Left ventricle myocardium inferior (tissue), 1 donor: ENCODE measurements around the gene DCHS1. TPM values are rescaled to one million over a fixed set of nuclear protein-coding genes. Genes with fewer than 3 reads are reported as not detected.

Experiments
- DNase-seq: peaks from one replicate; pipeline ENCODE4 v3.0.0-alpha.2; 2020
- H3K27ac ChIP-seq: fragments of 200-600 bp; replicated peaks from 2 replicates; pipeline ENCODE4 v1.8.0; 2021
- H3K27me3 ChIP-seq: fragments of 200-600 bp; 2 replicates; pipeline ENCODE4 v1.8.0; 2021; ENCODE audit warnings: low read depth
- H3K36me3 ChIP-seq: fragments of 200-600 bp; 2 replicates; pipeline ENCODE4 v1.8.0; 2021
- H3K4me1 ChIP-seq: fragments of 200-600 bp; 2 replicates; pipeline ENCODE4 v1.8.0; 2021
- H3K4me3 ChIP-seq: fragments of 200-600 bp; 2 replicates; pipeline ENCODE4 v1.8.0; 2021; ENCODE audit warnings: mild to moderate bottlenecking, moderate library complexity
- H3K9me3 ChIP-seq: fragments of 200-600 bp; replicated peaks from 2 replicates; pipeline ENCODE4 v1.8.0; 2021
- CTCF ChIP-seq: fragments of 200-600 bp; IDR thresholded peaks from 2 replicates; pipeline ENCODE4 v1.8.0; 2021; ENCODE audit warnings: antibody characterized with exemption, mild to moderate bottlenecking, borderline replicate concordance
- intact Hi-C: fragments of 100-400 bp; cut with micrococcal nuclease; formaldehyde crosslinking; loops from one replicate; pipeline ENCODE4 v1.11.0; 2022
- total RNA-seq: library from RNA; stranded (reverse); fragmentation: NEBNext Ultra II Directional; extraction: Animal tissue kit (Norgen Biotek cat#: 25700); gene quantifications from one replicate; pipeline ENCODE4 v1.2.1, GENCODE V29; 2021
- donor health status: DM: no; HTN: yes; CAD: no; lungs with severe emphysema.

The DCHS1 gene
- total RNA-seq, 1 donor from 2014 or later = 9.5 TPM

- intact Hi-C loops = no loop called here
- no peaks in the 10 kb centered on the region for H3K9me3 ChIP-seq
- DNase-seq = no peak
- no peaks in the 10 kb centered on the region for H3K36me3 ChIP-seq
- no peak for TF ChIP-seq CTCF
- no peak overlapping the region for H3K4me3 ChIP-seq
- H3K4me1 ChIP-seq = peaks cover 38% of the 10 kb centered on the region
- no peaks in the 10 kb centered on the region for H3K27me3 ChIP-seq
- no peak overlapping the region for H3K27ac ChIP-seq
These were observed 3.0 kb upstream of the DCHS1 start for GRCh38 chr11:6658647-6659046.

DNA sequence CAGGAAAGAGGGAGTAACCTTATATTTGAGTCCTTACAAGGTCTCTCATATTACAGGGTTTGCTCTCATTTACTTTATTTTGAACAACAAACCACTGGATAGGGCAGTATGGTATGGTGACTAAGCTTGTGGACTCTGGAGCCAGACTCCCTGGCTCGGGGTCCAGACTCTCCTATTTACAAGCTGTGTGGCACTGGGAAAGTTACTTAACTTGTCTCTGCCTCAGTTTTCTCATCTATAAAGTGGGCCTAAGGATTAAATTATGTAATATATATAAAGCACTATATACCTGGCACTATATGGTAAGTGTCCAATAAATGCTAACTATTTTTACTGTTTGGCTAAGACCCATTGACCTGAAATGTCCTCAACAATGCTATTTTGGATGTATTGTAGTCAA is 1.7 kb upstream of the DCHS1 start:
- Histone ChIP-seq H3K27ac (no peak overlapping the region), H3K9me3 (no peaks in the 10 kb centered on the region), H3K4me1 (peaks cover 42% of the 10 kb centered on the region), H3K4me3 (no peak overlapping the region), H3K27me3 (no peaks in the 10 kb centered on the region), H3K36me3 (no peaks in the 10 kb centered on the region)
- TF ChIP-seq CTCF = no peak
- no peak for DNase-seq
- intact Hi-C loops = no loop called here

DNA sequence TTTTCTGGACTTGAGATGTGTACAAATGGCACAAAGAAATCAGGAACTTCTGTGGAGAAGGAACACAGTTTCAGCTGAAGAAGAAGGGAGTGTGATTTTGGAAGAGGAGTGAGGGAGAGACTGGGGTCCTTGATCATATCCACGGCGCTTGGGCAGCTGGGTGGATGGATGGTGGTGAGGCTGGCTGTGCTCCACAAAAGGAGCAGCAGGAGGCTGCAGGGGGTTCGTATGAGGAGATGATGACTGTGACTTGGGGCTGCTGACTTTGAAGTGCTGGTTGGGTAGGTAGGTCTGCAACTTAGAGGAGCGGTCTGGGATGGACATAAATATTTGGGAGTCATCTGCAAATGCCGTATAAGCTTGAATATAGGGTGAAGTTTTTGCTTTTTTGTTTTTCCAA is 1.3 kb upstream of the DCHS1 start:
- intact Hi-C loops = no loop called here
- Histone ChIP-seq H3K36me3 (no peaks in the 10 kb centered on the region), H3K9me3 (no peaks in the 10 kb centered on the region), H3K27me3 (no peaks in the 10 kb centered on the region), H3K4me1 (peaks cover 46% of the 10 kb centered on the region), H3K4me3 (no peak overlapping the region), H3K27ac (peak overlapping the region; percentile 87)
- no peak for TF ChIP-seq CTCF
- no peak for DNase-seq

GRCh38 chr11:6656584-6656915 is 941 bp upstream of the DCHS1 start:
- H3K4me1 ChIP-seq = peaks cover 50% of the 10 kb centered on the region
- no peaks in the 10 kb centered on the region for H3K9me3 ChIP-seq
- H3K27me3 ChIP-seq = no peaks in the 10 kb centered on the region
- peak overlapping the region; percentile 87 for H3K27ac ChIP-seq
- intact Hi-C loops = no loop called here
- TF ChIP-seq CTCF = no peak
- H3K36me3 ChIP-seq = no peaks in the 10 kb centered on the region
- DNase-seq = no peak
- peak overlapping the region; percentile 68 for H3K4me3 ChIP-seq

GRCh38 chr11:6655020-6655789 is 404 bp downstream of the DCHS1 start:
- no peak for DNase-seq
- Histone ChIP-seq H3K4me1 (peaks cover 59% of the 10 kb centered on the region), H3K9me3 (no peaks in the 10 kb centered on the region), H3K27me3 (no peaks in the 10 kb centered on the region), H3K36me3 (no peaks in the 10 kb centered on the region), H3K4me3 (peak overlapping the region; percentile 68), H3K27ac (peak overlapping the region; percentile 87)
- no peak for TF ChIP-seq CTCF
- intact Hi-C loops = no loop called here
